Natural killer cell (primary cell): ENCODE measurements around the gene CRABP2. TPM values are rescaled to one million over a fixed set of nuclear protein-coding genes. Genes with fewer than 3 reads are reported as not detected.

Source experiments
- ATAC-seq, 3 donors: fragments of 150-1000 bp in 2 of 3; fragments of 200-7000 bp in 1 of 3; cut with Tn5 transposase; 1 replicate in 1 of 3; 2 replicates in 2 of 3; pipeline ENCODE4 v1.10.0; 2021; ENCODE audit warnings: mild to moderate bottlenecking in 2 of 3, moderate library complexity in 2 of 3
- DNase-seq, 2 donors: peaks; one replicate each; pipeline versions ENCODE4 v3.0.0 to v3.0.0-alpha.2; 2013 to 2021; ENCODE audit warnings: mixed read lengths in 1 of 2
- H3K27ac ChIP-seq: one replicate; pipeline ENCODE4 v1.5.1; 2013; ENCODE audit warnings: mild to moderate bottlenecking, low read length
- H3K27me3 ChIP-seq: one replicate; pipeline ENCODE4 v1.6.1; 2013; ENCODE audit warnings: low read length; ENCODE audit not compliant: control insufficient read depth, insufficient read depth
- H3K36me3 ChIP-seq: one replicate; pipeline ENCODE4 v1.6.1; 2013; ENCODE audit warnings: low read length; ENCODE audit not compliant: control insufficient read depth, insufficient read depth
- H3K4me1 ChIP-seq: one replicate; pipeline ENCODE4 v1.6.1; 2013; ENCODE audit warnings: low read length; ENCODE audit not compliant: control insufficient read depth, insufficient read depth
- H3K4me3 ChIP-seq: one replicate; pipeline ENCODE4 v1.5.1; 2013; ENCODE audit warnings: low read length
- H3K9me3 ChIP-seq: one replicate; pipeline ENCODE4 v1.6.1; 2013; ENCODE audit warnings: low read length; ENCODE audit not compliant: control insufficient read depth, insufficient read depth
- H3K27ac Mint-ChIP-seq, 2 donors: one replicate each; pipeline ENCODE4 v1.8.0; 2022; ENCODE audit warnings: mild to moderate bottlenecking in 2 of 2, mixed read lengths in 2 of 2, moderate library complexity in 1 of 2
- H3K27me3 Mint-ChIP-seq, 2 donors: one replicate each; pipeline ENCODE4 v1.8.0; 2022; ENCODE audit warnings: low read depth in 2 of 2, mixed read lengths in 2 of 2
- H3K36me3 Mint-ChIP-seq: one replicate; pipeline ENCODE4 v1.8.0; 2022; ENCODE audit warnings: mixed read lengths
- H3K4me1 Mint-ChIP-seq, 2 donors: one replicate each; pipeline ENCODE4 v1.8.0; 2022; ENCODE audit warnings: mixed read lengths in 2 of 2
- H3K4me3 Mint-ChIP-seq: one replicate; pipeline ENCODE4 v1.8.0; 2022; ENCODE audit warnings: mild to moderate bottlenecking, moderate library complexity, mixed read lengths
- H3K9me3 Mint-ChIP-seq, 2 donors: one replicate each; pipeline ENCODE4 v1.8.0; 2022; ENCODE audit warnings: mixed read lengths in 2 of 2
- CTCF ChIP-seq: fragments of 200-600 bp; IDR thresholded peaks from one replicate; pipeline ENCODE4 v1.8.0; 2022; ENCODE audit warnings: antibody characterized with exemption
- WGBS: methylation state at CpG from one replicate; pipeline ENCODE4 v1.1.7; 2013; ENCODE audit warnings: missing lambda C conversion rate; ENCODE audit not compliant: insufficient coverage; 5-methylcytosine and 5-hydroxymethylcytosine counted together
- intact Hi-C: fragments of 100-400 bp; cut with micrococcal nuclease; formaldehyde crosslinking; loops from one replicate; pipeline ENCODE4 v1.14.2; 2022
- total RNA-seq, 4 donors: library from RNA; stranded (reverse); fragments of 120-200 nt in 1 of 4; gene quantifications; one replicate each; pipeline versions ENCODE4 v1.2.3 to v1.2.4, GENCODE V29; 2013 to 2022

Gene CRABP2
- total RNA-seq, 3 donors from 2014 or later (not counting 1 experiment from before 2014, with no cell fraction given): 3.0 to 3.8 (median 3.0) TPM

- H3K27ac ChIP-seq: no peak overlapping the region
- H3K9me3 Mint-ChIP-seq: no peaks in the 10 kb centered on the region
- no peak for ATAC-seq
These were observed 33.5 kb upstream of the CRABP2 start for GRCh38 chr1:156738916-156739315.

GRCh38 chr1:156738407-156738806, 33.0 kb upstream of the CRABP2 start:
- intact Hi-C loops: no loop called here
- Mint-ChIP-seq H3K9me3 (no peaks in the 10 kb centered on the region), H3K4me1 (peaks cover 20 to 23% of the 10 kb centered on the region in 2 donors), H3K36me3 (no peaks in the 10 kb centered on the region), H3K27me3 (no peaks in the 10 kb centered on the region), H3K4me3 (no peak overlapping the region), H3K27ac (peak overlapping the region in 1 of 2 donors; percentile 70)
- Histone ChIP-seq H3K9me3 (no peaks in the 10 kb centered on the region), H3K27me3 (no peaks in the 10 kb centered on the region), H3K4me1 (peaks cover 13% of the 10 kb centered on the region), H3K4me3 (no peak overlapping the region), H3K27ac (no peak overlapping the region), H3K36me3 (peaks cover 24% of the 10 kb centered on the region)
- WGBS: 95% methylated on average over 8 of the region's 10 CpGs
- ATAC-seq (no peak), DNase-seq (peak in 1 of 2 donors; percentile 2)
- TF ChIP-seq CTCF: no peak

More at GRCh38 chr1:156738916-156739315, 33.5 kb upstream of the CRABP2 start:
- Mint-ChIP-seq H3K4me1 (peaks cover 20 to 23% of the 10 kb centered on the region in 2 donors), H3K27me3 (no peaks in the 10 kb centered on the region), H3K36me3 (no peaks in the 10 kb centered on the region), H3K27ac (peak overlapping the region in 1 of 2 donors; percentile 70), H3K4me3 (peak overlapping the region; percentile 62)
- intact Hi-C loops: no loop called here
- no peak for DNase-seq
- Histone ChIP-seq H3K27me3 (no peaks in the 10 kb centered on the region), H3K4me3 (no peak overlapping the region), H3K36me3 (peaks cover 24% of the 10 kb centered on the region), H3K9me3 (no peaks in the 10 kb centered on the region), H3K4me1 (peaks cover 13% of the 10 kb centered on the region)
- 100% methylated on average over 2 of the region's 2 CpGs for WGBS
- no peak for TF ChIP-seq CTCF

- Histone ChIP-seq H3K9me3 (no peaks in the 10 kb centered on the region), H3K27me3 (no peaks in the 10 kb centered on the region), H3K27ac (no peak overlapping the region), H3K4me1 (peaks cover 5% of the 10 kb centered on the region), H3K36me3 (peaks cover 22% of the 10 kb centered on the region), H3K4me3 (no peak overlapping the region)
- DNase-seq (no peak), ATAC-seq (no peak)
- peaks cover 1 to 16% of the 10 kb centered on the region in 2 donors for H3K4me1 Mint-ChIP-seq
- no peak overlapping the region for H3K4me3 Mint-ChIP-seq
- 96% methylated on average over 20 of the region's 20 CpGs for WGBS
- TF ChIP-seq CTCF: no peak
- no peaks in the 10 kb centered on the region for H3K27me3 Mint-ChIP-seq
- H3K27ac Mint-ChIP-seq: no peak overlapping the region
- intact Hi-C loops: no loop called here
- no peaks in the 10 kb centered on the region for H3K9me3 Mint-ChIP-seq
- no peaks in the 10 kb centered on the region for H3K36me3 Mint-ChIP-seq
These were observed 28.7 kb upstream of the CRABP2 start for GRCh38 chr1:156733989-156734584.
